GM19468 (cell line): Measurements from ENCODE around the gene PRF1.
"Not testable (repeated sequence)": the region's sequence is repeated elsewhere in the genome, so short reads cannot be mapped to it uniquely, and the experiment has no call there.

Experiments used
- ATAC-seq: cut with Tn5 transposase; IDR thresholded peaks from one replicate; pipeline ENCODE4 v1.9.1; 2021; ENCODE audit warnings: mild to moderate bottlenecking, moderate library complexity, moderate number of reproducible peaks; ENCODE audit not compliant: unreplicated experiment; ENCODE audit errors: extremely low read depth

Gene PRF1

DNA sequence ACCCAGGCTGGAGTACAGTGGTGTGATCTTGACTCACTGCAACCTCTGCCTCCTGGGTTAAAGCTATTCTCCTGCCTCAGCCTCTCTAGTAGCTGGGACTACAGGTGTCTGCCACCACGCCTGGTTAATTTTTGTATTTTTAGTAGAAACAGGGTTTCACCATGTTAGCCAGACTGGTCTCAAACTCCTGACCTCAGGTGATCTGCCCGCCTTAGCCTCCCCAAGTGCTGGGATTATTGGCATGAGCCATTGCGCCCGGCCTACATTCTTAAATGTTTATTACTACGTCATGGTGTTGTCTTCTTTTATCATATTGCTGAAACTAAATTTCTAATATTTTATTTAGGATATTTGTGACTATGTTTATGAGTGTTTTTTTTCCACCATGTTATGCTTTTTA, 21.4 kb downstream of the PRF1 start:
- not testable (repeated sequence) for ATAC-seq

DNA sequence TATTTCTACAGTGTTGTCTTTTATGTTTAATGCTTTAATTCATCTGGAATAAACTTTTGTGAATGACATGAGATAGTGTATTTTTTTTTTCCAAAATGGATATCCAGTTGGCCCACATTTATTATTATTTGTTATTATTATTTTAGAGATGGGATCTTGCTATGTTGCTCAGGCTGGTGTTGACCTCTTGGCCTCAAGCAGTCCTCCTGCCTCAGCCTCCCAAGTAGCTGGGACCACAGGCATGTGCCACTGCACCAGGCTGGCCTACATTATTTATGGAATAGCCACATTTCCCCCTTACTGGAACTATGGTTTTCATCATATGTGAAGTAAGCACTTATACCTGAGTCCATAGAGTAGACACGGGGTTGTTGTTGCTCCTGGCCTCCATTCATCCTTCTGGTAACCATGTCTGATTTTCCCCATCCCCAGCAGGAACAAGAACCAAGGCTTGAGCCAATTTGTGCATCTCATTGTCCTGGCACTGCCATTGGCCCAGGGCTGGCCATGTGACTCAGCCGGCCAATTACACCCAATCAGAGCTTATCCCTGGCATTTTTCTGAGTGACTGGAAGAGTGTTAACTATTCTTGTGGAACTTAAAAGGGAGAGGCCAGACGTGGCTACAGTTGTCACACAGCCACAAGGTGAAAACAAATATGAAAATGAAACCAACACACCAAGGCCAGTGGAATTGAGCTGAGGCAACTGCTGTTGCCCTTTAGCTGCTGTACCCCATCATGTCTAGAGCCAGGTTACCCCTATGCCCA, 23.1 kb downstream of the PRF1 start:
- no peak for ATAC-seq

DNA sequence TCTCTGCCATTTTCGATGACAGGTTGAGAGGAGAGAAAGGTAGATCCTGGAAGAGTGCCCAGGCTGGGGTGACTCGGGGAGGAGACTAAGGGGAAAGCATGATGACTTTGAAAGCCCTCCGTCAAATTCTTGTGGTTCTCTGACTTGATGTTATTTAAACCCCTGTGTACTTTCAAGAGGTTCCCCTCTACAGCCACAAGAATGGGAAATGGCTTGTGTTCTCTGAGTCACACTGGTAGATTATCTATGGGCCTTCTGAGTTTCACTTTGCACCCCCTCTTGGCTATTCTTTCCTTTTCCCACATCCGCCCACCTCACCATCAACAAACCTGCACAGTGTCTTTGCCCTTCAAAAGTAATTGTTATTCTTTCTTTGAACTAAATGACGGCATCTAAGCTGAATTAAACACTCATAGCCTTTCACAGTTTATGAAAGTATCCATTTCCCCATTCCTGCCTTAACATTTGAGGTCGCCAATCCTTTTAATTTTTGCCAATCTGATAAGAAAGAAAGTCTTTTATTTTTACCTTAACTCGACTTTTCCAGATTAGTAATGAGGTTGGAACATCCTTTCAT, 24.1 kb downstream of the PRF1 start:
- ATAC-seq, result peak; percentile 47

DNA sequence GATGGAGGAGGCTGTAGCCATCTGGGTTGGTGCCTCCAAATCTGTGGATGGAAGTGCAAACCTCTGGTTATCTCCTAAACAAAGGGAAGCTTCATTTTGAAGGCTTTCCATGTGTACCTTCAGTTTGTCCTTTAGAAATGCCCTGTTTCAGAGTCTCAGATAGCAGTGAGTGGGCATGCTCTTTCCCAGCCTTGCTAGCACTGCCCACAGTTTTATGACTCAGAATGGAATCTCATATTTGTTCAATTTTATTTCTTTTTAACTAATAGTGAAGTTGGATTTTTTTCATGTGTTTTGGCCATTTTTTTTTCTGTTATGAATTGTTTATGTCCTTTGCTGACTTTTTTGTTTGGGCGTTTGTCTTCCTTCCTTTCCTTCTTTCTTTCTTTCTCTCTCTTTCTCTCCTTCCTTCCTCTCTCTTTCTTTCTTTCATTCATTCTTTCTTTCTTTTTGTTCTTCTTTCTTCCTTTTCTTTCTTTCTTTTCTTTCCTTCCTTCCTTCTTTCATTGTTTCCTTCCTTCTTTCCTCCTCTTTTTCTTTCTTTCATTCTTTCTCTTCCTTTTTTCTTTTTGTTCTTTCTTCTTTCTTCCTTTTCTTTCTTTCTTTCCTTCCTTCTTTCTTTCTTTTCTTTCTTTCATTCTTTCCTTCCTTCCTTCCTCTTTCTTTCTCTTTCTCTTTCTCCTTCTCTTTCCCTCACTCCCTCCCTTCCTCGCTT, 25.6 kb downstream of the PRF1 start:
- no peak for ATAC-seq

DNA sequence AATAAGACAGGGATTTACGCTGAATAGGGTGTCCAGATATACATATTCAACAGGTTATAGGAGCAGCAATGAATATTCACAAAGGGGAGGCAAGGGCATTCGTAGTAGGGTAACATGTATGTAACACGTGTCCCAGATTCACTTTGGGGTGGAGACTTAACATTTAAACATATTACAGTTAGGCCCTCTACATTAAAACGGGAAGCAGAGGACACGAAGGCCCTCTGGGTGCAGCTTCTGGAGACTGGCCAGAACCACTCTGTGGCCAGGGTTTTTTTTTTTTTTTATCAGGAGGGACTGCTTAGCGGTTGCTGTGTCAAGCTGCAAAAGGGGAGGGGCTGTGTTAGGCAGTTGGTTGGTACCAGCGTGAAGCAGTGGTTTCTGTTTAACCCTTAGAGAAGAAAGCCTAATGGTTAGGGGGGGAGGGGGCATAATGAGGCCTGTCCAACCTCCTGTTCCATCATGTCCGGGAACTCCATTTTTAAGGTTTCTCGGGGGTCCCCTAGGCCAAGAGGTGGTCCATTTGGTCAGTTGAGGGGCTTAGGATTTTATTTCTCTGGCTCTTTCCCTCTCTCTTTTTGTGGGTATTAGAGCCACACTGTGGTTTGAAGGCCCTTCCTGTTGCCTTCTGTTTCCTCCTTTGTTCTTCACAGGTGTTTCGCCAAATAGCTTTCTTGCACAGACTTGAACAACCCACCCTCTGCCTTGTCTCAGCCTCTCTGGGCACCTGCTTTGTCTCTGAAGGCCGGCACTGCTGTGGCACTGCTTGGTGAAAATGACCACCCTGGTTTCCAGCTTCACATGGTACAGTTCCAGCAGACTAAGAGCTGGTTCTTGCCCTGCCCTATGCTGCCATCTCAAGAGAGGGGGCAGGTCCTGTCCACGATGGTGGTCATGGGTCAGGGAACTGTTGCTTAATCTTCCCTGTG, 26.4 kb downstream of the PRF1 start:
- ATAC-seq, result no peak

DNA sequence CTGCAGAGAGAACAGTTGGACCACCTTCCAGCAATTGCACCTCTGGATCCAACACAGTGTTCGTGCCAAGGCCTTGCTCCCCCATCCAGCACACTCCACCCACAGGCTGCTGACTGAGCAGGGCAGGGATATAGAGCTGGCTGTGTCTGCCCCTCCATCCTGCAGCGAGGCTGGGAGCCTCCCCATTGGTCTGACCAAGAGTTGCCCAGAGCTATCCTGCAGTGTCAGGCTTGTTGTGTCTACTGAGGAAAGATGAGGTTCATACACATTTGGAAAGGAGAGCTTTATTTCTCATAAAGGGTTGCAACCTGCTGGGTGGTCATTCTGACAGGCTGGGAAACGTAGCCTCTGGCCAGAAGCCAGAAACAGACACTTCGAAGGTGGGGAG, 27.1 kb downstream of the PRF1 start:
- ATAC-seq, result no peak

DNA sequence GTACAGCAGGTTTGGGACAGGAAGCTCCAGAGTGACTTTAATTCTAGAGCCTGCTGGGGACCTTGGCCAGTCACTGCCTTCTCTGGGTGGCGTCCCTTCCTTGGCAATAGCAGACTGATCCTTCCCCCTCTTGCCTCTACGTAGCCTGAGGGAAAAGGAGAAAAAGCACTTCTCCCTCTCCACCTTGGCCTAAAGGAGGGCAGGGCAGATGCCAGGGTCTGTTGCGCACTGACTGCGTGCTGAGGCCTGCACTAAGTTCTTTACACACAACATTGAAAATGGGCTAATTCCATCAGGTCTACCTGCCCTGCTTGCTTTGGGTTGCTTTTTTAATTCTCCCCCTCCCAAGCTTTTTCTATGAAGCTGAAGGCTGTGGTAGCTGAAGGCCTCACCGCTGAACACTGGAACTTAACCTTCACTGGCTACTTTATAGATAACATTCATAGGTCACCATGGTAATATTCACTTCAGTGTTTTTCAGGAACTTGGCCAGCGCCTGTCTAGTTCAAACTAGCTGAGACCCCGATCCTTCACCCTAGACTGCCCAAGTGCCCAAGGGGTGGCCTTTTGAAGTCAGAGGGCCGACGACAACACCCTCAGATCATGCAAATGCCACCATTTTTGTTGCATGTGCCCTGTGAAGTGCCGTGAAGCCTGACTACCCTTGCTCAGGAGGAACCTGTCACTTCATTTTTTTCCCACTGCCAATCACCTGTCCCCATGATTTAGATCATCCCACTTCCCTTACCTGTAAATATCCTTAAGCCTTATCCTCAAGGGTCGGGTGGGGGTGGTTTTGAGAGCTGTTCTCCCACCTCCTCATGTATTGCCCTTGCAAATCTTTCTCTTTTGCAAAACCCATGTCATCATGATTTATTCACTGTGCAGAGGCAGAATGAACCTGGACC, 28.7 kb downstream of the PRF1 start:
- ATAC-seq, result no peak

DNA sequence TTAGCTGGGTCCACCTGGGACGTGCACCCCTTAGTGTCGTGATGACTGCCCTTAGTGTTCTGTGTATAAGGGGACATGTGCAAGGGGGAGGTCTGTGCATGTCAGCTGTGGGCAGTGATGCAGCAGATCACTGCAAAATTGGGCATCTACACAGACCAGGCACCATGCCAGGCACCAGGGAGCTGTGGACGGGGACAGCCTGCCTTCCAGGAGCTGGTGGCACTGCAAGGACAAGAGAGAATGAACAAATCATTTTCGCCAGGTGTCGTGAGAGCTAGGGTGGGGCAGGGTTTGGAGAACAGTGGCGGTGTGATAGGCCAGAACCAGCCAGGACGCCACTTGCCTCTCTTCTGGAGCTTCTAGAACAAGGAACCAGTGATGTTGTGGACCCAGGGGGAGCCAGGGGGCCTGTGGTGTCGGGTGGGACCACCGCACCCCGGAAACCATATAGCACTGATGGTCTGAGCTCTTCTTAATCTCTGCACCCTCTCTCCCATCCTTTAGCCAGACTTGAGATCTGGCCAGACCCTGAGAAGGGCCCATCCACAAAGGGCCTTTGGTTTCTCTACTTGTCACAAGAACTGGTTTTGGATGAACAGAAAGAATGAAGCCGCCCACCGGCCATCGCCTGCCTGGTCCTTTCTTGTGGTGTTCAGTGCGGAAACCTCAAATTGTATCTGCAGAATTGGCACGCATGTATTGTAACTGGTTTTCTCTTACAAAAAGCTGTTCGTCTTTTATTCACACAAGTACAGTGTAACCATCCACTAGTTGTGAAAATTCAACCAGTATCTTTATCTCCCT, 30.7 kb downstream of the PRF1 start:
- no peak for ATAC-seq

DNA sequence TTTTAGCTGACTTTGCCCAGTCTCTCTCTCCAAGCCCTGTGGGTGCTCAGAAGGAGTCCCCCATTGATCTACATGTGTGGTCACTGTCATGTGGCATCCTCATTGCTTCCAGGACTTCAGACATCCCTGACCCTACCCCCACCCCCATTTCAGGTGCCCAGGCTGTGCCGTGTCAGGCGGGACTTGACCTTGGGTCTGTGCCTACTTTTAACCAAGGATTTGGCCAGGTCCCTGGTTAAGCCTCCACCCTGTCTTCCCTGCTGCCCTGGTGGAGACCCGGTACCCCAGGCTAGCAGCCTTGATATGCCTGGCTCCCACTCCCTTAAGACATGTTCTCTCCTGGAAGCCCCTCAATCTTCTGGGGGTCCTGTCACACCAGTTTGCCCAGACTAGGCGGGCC, 31.3 kb downstream of the PRF1 start:
- no peak for ATAC-seq

DNA sequence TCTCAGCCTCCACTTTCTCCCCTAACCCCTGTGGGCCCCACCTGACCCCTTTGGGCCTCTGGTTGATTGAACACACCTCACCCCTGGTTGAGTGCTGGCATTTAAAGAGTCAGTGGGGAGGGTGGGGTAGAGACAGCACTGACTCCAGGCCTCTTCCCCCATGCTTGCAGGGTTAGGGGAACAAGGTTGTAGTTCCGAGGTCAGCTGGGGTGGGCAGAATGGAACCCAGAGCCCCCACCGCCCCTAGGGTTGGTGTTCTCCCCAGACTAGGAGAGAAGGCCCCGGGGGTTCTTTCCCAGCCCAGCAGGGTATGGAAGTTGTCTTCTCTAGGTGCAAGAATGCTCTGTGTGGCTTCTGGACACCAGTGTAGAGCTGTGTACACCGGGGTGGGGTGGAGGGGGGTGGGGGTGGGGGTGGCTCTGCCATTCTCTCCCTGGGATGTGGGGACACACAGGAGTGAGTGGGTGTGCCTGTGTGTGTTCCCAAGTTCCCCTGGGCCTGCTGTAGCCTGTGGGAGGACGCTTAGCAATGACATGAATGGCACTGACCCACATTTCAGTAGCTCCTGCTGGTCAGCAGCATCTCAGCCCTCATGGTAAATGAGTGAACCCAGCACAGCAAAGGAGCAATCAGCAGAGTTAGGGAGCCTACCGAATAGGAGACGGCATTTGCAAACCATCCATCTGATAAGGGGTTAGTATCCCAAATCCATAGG, 33.6 kb downstream of the PRF1 start:
- ATAC-seq, result no peak

DNA sequence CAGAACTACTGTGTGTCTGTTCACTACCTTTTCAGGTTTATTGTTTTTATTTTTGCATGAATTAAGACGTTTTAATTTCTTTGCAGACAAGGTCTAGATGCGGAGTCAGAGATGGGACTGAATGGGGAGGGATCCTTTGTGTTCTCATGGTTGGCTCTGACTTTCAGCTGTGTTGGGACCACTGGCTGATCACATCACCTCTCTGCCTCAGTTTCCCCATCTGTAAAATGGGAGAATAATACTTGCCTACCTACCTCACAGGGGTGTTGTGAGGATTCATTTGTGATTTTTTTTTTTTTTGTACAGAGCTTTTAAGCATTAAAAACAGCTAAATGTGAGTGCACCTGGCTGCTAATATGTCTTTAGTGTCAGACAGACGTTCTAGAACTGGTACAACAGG, 34.4 kb downstream of the PRF1 start:
- no peak for ATAC-seq

DNA sequence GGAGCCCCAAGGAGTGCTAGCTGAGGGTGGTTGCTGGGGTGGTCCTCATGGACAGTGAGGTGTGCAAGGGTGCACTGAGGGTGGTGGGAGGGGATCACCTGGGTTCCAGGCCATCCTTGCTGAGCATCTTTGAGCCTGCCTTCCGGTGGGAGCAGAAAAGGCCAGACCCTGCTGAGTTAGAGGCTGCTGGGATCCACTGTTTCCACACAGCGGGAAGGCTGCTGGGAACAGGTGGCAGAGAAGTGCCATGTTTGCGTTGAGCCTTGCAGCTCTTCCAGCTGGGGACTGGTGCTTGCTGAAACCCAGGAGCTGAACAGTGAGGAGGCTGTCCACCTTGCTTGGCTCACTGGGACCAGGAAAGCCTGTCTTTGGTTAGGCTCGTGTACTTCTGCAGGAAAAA, 34.9 kb downstream of the PRF1 start:
- ATAC-seq, result no peak

DNA sequence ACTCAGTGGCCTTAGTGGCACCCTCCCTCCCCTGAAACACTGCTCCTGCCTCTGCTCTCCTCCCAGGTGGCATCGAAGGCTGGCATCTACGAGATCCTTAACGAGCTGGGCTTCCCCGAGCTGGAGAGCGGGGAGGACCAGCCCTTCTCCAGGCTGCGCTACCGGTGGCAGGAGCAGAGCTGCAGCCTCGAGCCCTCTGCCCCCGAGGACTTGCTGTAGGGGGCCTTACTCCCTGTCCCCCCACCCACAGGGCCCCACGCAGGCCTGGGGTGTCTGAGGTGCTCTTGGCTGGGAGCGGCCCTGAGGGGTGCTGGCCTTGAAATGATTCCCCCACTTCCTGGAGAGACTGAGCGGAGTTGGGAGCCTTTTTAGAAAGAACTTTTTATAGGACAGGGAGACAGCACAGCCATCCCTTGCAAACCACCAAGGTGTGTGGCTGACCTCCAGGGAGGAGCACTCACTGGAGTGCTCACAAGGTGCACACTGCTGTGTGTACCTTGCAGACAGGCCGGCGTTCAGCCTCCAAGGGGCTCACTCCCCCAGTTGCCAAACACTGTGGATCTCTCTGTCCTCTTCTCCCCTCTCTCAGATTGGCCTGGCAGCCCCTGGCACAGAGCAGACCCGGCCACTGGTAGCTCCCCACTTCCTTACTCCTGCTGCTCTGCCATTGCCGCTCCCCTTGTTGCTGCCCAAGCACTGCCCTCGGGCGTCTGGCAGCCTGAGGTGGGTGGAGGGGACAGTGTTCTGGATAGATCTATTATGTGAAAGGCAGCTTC, 35.8 kb downstream of the PRF1 start:
- no peak for ATAC-seq

DNA sequence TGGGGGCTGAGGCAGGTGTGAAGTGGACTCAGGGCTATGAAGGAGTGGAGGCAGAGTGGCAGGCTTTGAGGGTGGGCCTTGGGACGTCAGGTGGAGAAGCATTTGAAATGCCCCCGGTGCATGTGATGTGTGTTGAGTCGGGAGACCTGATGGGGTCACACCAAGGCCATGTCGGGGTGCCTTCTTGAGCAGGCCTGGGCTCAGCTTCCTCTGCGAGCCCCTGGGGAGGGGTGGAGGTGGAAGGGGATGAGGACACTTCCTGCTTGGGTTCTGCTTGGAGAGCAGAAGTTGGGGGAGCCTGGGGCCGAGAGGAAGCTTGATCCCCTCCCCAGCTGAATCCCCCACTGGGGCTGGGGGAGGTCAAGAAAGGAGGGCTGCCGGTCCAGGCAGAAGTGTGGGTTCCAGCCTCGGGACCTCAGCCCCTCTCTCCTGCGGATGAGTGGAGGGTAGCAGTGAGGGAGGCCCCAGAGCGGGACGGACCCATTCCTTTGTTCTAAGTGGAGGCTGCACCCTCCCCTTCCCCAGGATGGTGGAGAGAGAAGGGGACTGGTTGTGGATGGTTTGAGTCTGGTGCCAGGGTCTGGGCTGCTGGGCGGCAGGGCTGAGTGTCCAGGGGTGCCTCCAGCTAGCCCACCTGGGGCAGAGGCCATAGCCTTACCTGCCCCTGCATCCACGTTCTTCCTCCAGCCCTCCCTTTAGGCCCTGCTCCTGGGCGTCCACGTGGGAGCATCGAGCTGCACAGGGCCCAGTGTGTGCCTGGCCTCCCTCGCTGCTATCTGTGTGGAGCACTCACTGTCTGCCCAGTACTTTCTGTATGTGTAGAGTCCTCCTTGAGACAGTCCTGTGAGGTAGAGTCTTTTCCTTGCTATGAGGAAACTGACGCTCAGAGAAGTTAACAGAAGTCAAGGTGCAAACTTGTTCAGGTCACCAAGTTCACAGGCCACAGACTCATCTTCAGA, 36.7 kb downstream of the PRF1 start:
- no peak for ATAC-seq

DNA sequence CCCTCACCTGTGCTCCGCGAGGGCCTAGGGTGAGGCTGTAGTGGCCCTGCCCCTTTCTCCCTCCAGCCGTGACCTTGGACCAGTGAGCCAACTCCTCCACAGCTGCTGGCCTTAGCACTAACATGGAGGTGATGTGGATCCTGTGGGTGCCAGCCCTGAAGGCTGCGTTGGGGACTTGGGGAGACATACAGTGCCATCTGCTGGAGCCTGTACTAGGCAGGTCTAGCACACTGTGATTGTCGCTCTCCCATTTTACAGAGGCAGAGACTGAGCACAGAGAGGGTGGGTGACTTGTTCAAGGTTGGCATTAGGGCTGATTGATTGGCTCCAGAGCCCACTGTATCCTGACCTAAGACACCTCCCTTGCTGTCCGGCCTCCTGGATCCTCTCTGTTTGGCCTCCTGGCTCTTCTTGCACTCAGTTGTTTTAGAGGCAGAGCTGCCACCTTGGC, 37.6 kb downstream of the PRF1 start:
- no peak for ATAC-seq

DNA sequence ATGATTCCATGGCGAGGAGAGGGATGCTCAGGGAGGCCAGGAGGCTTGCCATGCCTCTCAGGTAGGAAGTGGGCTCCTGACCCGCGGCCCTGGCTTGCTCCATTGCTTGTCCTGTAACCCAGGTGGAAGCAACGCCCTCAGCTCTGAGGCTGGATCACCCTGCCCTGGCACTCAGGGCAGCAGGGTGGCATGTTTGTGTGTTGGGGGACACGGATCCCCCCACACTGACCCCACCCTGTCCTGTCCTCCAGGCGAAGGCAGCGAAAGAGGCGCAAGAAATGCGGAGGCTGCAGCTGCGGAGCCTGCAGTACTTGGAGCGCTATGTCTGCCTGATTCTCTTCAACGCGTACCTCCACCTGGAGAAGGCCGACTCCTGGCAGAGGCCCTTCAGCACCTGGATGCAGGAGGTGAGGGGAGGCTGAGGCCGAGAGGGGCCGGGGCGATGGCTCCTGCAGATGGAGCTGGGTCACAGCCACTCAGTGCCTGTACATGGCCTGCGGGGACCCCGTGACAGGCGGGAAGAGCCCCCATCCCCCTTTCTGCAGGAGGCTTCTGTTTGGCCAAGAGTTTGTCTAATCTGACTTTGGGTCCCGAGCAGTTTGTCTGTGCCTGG, 38.3 kb downstream of the PRF1 start:
- ATAC-seq, result no peak
